Measurements from ENCODE around the gene RHBDL2.
"Not testable (repeated sequence)": the region's sequence is repeated elsewhere in the genome, so short reads cannot be mapped to it uniquely, and the experiment has no call there.

Gene RHBDL2

GRCh38 chr1:38941527-38942019, at the start of gene RHBDL2:
Gene RHBDL2 (minus strand): TSS chr1:38941830. CDS start chr1:38919212, 22,618 bp downstream.
- no peak for DNase-seq

- peak; percentile 98 for DNase-seq
These were observed 49.4 kb upstream of the RHBDL2 start, which contains the start of gene AKIRIN1 for GRCh38 chr1:38990738-38991637. Gene AKIRIN1 (plus strand): TSS chr1:38991276. CDS start chr1:38991381, 105 bp downstream.

- DNase-seq, result no peak
These were observed 48.7 kb upstream of the RHBDL2 start for GRCh38 chr1:38990386-38990737.

- DNase-seq, result no peak
These were observed 48.3 kb upstream of the RHBDL2 start for GRCh38 chr1:38989979-38990378.

GRCh38 chr1:38979380-38979779, 37.8 kb upstream of the RHBDL2 start:
- not testable (repeated sequence) for DNase-seq

GRCh38 chr1:38978245-38978542, 36.6 kb upstream of the RHBDL2 start:
- not testable (repeated sequence) for DNase-seq

- peak; percentile 82 for DNase-seq
These were observed 36.0 kb upstream of the RHBDL2 start for GRCh38 chr1:38977399-38978244.

- DNase-seq, result no peak
These were observed 32.2 kb upstream of the RHBDL2 start for GRCh38 chr1:38973659-38974437.

GRCh38 chr1:38973145-38973544, 31.5 kb upstream of the RHBDL2 start:
- not testable (repeated sequence) for DNase-seq

- no peak for DNase-seq
These were observed 22.5 kb upstream of the RHBDL2 start for GRCh38 chr1:38964140-38964548.

GRCh38 chr1:38962560-38962959, 20.9 kb upstream of the RHBDL2 start:
- no peak for DNase-seq

GRCh38 chr1:38962113-38962512, 20.5 kb upstream of the RHBDL2 start:
- DNase-seq, result no peak

- no peak for DNase-seq
These were observed 17.3 kb upstream of the RHBDL2 start for GRCh38 chr1:38958967-38959366.

GRCh38 chr1:38953433-38953860, 11.8 kb upstream of the RHBDL2 start:
- no peak for DNase-seq

- no peak for DNase-seq
These were observed 8.9 kb upstream of the RHBDL2 start for GRCh38 chr1:38950553-38950952.

GRCh38 chr1:38944547-38944946, 2.9 kb upstream of the RHBDL2 start:
- no peak for DNase-seq

GRCh38 chr1:38942664-38943428, 1.2 kb upstream of the RHBDL2 start:
- DNase-seq, result no peak

- DNase-seq, result no peak
These were observed 537 bp downstream of the RHBDL2 start for GRCh38 chr1:38941093-38941492.

GRCh38 chr1:38940339-38941047, 1.1 kb downstream of the RHBDL2 start:
- DNase-seq, result no peak

- DNase-seq, result no peak
These were observed 2.8 kb downstream of the RHBDL2 start for GRCh38 chr1:38938722-38939260.

- no peak for DNase-seq
These were observed 9.1 kb downstream of the RHBDL2 start for GRCh38 chr1:38932571-38932970.

Measured in CD4-positive, alpha-beta T cell treated with Interleukin-15 for 1 hour (primary cell).